Fibroblast of peridontal ligament (primary cell): Measurements from ENCODE around the gene COG7.
"Not testable (repeated sequence)": the region's sequence is repeated elsewhere in the genome, so short reads cannot be mapped to it uniquely, and the experiment has no call there.

ENCODE experiments used
- DNase-seq: peaks from one replicate; pipeline ENCODE4 v3.0.0-alpha.2; 2010; ENCODE audit errors: extremely low read depth

COG7 gene

DNA sequence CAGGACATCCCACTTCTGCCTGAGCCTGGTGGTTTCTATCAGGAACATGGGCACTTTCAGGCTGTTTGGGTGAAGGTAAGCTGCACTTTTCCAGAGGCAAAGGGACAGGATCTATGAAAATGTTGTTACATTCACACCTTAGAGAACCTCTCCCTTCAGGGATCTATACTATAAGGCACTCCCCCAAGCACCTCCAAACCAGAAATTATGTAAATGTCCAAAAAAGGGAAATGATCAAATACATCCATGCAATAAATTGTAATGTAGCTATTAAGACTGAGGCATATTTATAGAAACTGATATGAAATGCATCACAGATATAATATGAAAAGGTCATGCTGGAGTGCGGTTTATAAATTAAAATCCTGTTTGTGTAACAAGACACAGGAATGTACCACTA is 23.3 kb upstream of the COG7 start:
- DNase-seq, result no peak

DNA sequence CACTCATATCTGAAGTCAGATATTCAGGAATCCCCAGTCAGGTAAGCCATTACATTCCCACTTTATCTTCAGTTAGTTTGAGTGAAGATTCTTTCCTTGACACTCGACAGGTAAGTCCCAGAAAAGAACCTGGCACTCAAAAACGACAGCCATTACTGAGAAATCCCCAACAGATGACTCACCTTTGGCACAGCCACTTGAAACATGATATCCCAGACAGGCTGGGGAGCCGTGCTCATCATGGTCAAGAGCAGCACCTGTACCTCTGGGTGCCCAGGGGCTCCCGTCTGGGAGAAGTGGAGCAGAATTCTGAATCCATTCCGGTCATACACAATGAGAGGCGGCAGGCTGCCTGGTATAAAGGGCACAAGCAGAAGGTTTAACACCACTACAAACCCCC is 16.8 kb upstream of the COG7 start:
- DNase-seq, result no peak

DNA sequence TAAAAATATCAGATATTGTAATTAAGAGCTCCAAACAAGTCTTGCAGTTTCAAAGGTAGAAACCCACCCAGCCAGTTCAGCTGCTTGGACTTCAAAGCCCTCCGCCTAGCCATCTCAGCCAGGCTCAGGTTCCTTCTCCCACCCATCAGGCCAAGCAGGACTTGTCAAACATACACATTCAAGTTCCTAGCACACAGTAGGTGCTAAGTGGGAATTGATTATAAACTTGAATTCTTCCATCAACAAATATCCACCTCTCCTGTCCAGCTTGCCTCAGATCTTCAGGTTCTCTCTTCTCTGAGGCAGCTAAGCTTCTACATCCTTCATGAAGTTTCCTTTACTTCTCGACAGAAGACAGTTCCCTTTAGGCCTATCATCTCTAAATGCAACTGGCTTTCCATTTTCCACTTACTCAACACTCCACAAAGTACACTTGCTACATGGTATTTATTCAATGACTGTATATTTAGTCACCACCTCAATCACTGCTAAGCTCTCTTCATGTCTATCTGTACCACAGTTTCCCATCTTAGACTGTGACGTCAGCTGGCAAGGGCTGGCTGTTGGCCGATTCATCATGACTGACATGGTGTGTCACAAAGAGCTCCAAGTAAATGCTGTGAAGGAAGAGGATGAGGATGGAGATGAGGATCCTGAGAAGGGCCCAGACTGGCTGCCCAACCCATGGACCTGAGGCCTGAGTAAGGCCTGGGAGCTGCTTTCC is 13.3 kb upstream of the COG7 start:
- DNase-seq, result peak; percentile 76

DNA sequence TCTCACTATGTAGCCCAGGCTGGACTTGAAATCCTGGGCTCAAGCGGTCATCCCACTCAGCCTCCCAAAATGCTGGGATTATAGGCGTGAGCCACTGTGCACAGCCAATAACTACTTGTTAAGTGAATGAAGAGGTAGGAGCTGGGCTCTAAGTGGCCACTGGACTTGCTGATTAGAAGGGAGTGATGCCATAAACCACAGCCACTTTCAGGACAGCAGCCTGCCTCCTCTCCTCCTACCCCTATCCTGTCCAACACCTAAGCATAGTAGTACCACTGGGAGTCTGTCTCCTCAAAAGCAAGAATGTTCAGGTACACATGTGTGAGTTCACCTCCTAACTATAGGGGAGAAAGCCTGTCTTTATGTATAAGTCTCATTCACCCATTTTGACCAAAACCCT is 12.2 kb upstream of the COG7 start:
- no peak for DNase-seq

DNA sequence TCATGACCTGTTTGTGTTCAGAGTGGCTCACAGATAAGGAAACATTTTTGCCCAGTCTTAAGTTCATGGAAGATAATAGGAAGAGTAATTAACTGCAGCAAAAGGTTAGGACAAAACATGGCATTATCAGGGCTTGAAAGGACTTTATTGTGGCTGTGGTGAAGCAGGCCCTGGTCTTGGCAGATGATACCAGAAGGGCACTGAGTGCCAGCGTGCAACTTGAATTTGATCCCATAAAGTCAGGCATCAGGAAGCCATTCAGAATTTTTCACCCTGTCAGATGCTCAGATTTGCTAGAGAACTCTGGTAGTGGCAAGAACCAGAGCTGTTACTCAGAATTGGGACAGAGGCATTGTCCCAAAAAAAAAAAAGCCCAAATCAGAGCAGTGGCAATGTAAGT is 11.2 kb upstream of the COG7 start:
- DNase-seq, result no peak

DNA sequence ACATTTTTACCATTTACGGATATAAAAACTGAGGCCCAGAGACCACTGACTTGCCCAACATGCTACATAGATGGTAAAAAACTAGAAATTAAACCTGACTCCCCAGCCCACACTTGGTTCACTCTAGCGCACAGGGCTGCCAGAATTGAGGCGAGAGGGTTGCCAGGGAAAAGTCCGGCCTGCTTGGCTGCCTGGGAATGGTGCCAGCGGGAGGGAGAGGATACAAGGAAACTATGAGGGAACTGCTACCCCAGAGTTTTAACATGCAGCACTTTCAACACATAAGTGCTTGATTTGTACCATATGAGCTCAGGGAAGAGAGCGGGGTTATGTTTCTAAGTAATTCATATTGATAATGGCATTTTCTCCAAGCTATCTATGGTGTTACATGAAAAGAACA is 10.0 kb upstream of the COG7 start:
- peak; percentile 97 for DNase-seq

DNA sequence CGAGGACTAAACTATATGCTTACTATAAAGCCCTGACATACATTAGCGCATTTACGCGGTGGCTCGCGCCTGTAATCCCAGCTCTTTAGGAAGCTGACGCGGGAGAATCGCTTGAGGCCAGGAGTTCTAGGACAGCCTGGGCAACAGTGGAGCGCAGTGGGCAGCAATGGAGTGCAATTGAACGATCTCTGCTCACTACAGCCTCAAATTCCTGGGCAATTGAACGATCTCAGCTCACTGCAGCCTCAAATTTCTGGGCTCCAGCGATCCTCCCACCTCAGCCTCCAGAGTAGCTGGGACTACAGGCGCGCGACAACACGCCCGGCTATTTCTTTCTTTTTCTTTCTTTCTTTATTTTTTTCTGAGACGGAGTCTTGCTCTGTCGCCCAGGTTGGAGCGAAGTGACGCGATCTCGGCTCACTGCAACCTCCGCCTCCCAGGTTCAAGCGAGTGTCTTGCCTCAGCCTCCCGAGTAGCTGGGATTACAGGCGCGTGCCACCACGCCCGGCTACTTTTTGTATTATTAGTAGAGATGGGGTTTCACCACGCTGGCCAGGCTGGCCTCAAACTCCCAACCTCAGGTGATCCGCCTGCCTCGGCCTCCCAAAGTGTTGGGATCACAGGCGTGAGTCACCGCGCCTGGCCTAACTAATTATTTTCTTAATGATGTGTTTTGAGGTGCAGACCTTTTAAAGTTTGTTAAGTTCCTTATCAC is 506 bp upstream of the COG7 start:
- DNase-seq, result no peak

DNA sequence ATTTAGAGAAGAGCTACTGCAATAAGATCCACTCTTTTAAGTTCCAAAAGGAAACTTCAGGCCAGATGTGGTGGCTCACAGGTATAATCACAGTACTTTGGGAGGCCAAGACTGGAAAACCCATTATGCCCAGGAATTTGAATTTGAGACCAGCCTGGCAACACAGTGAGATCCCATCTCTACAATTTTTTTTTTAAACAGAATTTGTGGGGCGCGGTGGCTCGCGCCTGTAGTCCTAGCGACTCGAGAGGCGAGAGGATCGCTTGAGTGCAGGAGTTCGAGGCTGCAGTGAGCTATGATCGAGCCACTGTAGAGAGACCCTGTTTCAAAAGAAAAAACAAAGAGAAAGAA is 793 bp downstream of the COG7 start:
- DNase-seq, result no peak

DNA sequence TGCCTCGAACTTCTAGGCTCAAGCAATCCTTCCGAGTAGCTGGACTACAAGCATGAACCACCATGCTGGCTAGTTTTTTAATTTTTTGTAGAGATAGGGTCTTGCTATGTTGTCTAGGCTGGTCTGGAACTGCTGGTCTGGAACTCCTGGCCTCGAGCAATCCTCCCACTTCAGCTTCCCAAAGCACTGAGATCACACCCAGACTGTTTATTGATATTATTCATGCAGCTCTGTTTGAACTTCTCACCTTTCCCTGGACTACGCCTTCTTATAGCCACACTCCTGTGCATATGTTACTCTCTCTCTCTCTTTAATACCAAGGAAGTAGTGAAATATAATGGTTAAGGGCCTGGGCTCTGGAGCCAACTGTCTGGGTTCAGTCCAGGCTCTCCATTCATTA is 4.6 kb downstream of the COG7 start:
- no peak for DNase-seq

DNA sequence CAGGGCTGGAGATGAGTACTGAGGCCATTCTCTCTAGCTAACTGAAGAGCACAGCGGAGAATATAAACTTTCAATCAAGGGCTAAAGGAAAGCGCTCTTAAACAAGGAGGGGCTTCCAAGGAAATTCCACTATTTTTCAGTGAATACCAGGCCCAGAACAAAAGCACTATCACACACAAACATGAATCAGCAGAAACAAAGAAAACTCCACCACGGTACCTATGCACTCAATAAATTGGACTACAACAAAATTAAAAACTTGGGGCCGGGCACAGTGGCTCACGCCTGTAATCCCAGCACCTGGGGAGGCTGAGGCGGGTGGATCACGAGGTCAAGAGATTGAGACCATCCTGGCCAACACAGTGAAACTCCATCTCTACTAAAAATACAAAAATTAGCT is 15.4 kb downstream of the COG7 start:
- DNase-seq, result not testable (repeated sequence)

DNA sequence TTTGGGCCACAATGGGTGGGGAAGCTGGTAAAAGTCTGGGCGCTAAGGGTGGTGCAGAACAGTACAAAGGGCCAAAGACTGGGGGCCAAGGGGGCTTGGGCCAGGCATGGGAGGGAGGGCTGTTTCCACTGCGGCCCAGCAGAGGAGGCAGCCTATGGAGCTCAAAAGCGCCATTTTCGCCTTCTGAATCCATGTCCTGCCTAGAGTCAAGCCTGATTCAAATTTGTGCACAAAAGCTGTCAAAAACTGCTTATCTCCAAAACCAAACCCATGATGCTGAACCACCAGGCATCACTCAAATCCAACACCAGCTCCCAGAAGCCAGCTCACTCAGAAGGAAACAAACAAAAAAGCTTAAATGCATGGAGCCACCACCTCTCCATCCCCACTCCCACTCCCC is 16.0 kb downstream of the COG7 start:
- DNase-seq, result no peak

DNA sequence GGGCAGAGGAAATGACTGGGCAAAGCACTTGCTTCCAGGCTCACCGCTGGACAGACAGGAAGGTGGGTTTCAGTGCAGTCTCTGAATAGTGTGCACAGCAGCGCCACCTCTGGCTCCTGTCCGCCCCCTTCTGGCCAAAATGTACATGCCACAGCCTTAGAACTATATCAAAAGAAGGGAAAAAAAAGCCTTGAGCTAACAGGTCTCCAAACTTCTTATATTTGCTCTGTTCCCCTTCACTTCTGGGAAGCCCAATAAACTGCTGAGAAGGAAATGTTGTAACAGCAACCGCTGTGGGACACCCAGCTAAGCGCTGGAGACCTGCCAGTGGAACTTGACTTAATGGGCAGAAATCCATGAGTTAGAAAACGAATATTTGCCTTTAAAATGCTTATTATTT is 17.5 kb downstream of the COG7 start:
- peak; percentile 44 for DNase-seq

DNA sequence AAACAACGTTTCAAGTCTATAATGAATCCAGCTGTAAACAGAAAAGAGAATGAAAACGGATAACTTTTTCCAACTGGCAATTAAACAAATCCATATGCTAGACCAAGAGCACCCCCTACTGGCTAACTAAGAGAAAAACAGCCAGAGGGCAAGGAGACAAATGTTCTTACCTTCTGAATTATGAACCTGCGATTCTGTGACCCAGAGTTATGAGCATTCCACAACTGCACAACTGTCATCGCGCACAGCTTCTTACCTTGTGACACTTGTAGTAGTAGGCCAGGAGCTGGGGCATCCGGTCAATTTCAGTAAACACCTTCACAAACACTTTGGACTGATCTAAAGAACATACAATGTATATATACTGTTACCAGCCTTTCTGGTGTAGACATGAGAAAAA is 18.6 kb downstream of the COG7 start:
- peak; percentile 87 for DNase-seq

DNA sequence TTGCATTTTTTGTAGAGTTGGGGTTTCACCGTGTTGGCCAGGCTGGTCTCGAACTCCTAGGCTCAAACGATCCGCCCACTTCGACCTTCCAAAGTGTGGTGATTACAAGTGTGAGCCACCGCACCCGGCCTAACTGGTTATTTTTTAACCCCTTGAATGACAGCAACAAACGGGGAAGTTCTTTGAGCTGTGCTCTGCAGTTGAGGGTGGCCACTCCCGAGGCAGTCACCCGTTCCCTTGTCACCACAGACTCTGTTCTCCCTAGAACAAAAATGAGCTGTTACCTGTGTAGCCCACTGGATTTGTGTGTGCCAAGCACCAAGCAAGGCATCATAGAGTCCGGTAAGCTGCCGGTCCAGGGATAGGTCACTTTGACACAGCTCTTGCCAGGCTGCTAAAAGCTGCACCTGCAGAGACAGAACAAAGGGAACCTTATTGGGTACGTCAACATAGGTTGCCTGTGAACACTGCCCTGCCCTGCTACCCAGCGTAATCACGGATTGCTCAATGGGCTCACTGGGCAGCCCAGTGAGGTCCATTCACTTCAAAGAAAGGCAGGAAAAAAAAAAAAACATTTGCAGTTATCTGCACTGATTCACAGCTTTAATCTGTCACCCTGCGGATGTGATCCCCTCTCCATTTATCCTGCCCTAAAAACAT is 19.6 kb downstream of the COG7 start:
- DNase-seq, result no peak

DNA sequence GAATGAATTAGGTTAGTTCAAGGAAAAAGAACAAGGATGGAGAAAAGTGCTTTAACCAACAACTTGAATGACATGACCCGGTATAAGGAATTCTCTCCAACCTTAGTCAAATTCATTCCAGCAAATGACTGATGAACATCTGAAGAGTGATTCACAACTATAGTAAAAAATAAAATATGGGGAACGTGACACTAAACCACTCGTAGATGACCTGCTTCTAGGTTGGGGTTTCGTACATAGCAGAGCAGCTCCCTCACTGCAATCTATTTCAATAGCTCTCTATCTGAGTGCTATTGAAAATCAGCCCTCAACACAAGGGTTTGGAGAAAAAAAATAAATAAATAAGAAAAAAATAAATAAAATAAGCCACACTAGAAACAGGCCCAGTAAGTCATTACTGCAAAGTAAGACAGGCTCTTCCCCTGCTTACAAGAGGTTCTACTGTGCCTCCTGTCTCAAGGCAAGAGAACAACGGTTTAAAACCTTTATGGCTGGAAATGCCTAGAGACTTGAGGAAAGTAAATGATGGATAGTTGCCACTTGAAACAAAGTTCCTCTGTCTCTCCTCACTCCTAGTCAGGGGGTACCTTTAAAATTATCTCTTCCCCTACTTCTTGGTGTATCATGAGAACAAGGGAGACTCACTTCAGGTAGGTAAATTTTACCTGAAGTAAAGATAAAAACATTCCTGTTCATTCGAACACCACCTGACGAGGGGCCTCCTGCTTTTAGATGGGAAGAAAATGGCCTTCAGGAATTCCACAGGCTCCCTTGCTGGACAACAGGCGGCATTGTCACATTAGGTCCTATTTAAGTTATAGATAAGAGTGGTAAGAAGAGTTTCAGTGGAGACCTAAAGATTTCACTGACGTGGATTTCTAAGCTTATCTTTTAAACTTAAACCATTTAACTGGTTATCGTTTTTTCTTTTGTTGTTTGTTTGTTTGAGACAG is 20.5 kb downstream of the COG7 start:
- no peak for DNase-seq

DNA sequence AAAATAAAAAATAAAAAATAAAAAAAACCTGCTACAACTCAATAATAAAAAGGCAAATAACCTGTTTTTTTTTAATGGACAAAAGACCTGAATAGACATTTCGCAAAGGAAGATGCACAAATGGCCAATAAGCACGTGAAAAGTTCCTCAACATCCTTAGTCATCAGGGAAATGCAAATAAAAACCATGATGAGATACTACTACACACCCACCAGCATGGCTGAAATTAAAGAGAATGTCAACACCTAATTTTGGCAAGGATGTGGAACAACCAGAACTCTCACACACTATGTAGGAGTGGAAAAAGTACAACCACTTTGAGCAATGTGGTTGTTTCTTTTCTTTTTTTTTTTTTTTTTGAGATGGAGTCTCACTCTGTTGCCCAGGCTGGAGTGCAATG is 24.6 kb downstream of the COG7 start:
- no peak for DNase-seq

DNA sequence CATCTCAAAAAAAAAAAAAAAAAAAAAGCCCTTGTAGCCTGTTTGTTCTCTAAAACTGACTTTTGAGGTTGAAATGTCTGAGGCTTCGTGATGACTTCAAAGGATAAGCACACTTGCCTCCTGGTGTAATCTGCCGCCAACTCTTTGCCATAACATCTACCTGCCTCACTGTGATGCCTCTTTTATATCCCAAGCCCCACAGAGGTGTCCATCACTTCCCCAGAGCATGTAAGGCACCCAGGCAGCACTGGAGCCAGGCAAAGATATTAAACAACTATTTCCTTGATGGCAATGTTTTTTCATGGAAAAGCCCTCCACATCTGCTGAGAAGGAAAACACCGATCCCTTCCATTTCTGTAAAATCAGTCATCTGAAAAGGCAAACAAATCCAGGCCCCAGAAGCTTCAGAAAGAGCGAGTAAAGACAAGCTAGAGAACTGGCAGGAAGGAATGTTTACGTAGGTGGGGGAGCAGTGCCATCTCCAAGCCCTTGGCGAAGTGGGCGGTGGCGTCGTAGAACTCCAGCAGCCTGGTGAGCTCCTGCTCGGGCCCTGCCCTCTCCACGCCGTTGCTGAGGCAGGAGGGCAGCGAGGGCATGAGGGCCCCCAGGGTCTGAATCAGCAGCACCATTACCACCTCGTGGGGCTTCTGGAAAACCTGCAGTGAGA is 28.6 kb downstream of the COG7 start:
- DNase-seq, result peak; percentile 28

DNA sequence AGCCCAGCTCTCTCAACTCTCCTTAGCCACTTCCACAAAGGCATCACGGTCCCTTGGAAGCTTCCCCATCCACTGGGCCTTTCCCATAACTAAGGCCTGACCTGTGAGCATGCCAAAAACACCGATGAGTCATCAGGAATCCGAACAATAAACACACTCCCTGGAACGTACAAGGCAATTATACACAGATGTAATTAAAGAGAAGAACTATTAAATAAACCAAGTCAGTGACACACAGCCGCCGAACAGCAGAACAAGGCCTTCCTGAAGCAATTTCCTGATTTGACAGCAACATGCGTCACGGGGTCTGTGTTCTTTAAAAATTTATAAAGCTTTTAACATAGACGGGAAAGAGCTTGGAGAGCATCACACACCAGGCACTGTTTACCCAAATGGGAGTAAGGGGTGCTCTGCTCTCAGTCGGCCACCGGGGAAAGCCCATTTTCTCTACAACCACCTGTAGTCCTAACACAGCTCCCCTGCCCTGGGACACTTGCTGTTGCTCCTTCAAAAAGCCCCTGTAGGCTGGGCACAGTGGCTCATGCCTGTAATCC is 29.4 kb downstream of the COG7 start:
- DNase-seq, result peak; percentile 98

DNA sequence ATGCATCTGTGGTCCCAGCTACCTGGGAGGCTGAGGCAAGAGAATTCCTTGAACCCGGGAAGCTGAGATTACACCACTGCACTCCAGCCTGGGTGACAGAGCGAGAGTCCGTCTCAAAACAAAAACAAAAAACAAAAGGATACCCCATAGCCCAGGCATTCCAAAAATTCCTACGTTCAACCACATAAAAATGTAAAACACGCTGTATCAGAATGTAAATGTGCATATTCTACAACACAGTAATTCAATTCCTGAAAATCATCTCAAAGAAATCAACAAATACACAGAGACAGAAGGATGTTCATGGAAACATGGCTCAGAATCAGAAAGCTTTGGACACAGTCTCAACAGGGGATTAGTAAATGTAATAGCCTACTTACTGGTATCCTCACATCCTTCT is 33.0 kb downstream of the COG7 start:
- peak; percentile 37 for DNase-seq

DNA sequence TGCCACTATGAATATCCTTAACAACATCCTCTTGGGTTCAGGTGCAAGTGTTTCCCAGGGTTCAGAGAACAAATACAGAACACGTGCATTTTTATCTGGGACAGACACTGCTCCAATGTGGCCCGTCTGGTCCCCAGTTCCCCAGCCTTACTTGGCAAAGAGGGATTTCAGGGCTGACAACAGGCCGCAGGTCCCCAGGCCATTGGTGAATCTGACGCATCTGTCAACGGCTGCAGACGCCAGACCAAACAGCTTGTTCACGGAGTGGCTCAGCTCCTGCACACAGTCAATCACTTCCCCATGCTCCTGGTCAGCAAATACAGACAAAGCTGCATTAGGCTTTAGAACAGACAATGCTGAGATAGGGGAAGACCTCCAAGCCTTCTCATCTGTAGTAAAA is 36.2 kb downstream of the COG7 start:
- no peak for DNase-seq

DNA sequence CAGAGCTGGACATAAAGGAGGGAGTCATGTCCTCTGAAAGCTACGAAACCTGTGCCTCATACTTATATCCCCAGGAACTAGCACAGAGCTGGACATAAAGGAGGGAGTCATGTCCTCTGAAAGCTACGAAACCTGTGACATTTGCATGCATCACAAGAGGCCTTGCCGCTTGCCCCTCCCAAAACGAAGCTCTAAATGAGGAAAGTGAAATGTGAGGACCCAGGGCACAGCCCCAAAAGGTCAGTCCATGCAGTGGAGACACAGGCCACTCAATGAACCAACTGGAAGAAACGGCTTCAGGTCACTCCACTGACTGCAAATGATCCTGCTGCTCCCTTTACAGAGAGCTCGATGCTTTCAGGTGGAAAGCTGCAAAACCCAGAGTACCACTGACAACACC is 38.3 kb downstream of the COG7 start:
- DNase-seq, result no peak
